A549 (cell line): ENCODE data around the gene CPSF4. TPM values are rescaled to one million over a fixed set of nuclear protein-coding genes. Genes with fewer than 3 reads are reported as not detected.

Source experiments
- ATAC-seq, 2 experiments: fragments of 200-7000 bp in 1 of 2; fragments of >200 bp in 1 of 2; cut with Nextera tagmentation in 1 of 2; cut with Tn5 transposase in 1 of 2; 3 replicates each; pipeline versions ENCODE4 v1.8.0 to v1.9.1; 2018 to 2020; ENCODE audit warnings: mild to moderate bottlenecking in 1 of 2, moderate library complexity in 1 of 2
- CTCF ChIA-PET: fragments of 300-600 bp; sonication (Branson Sonifier 250); formaldehyde crosslinking; extraction: SDS; loops from one replicate; lab custom pipeline; 2021; ENCODE audit warnings: antibody characterized with exemption, inconsistent platforms; lab: Yijun Ruan, JAX
- POLR2A ChIA-PET: fragments of 350-600 bp; formaldehyde crosslinking; extraction: SDS; loops from one replicate; lab custom pipeline; 2021; ENCODE audit warnings: antibody characterized with exemption, inconsistent platforms; lab: Yijun Ruan, JAX
- DNase-seq, 2 experiments: peaks; one replicate each; pipeline versions ENCODE4 v3.0.0 to v3.0.0-alpha.2; 2011 to 2016; ENCODE audit warnings: low read depth in 1 of 2, low spot score in 1 of 2
- FAIRE-seq: peaks from 2 replicates; lab custom pipeline; 2011; peaks lifted over from hg19 to GRCh38; lab: Jason Lieb, UNC
- H3K27ac ChIP-seq, 2 experiments: fragments of >200 bp; sonication (Bioruptor Twin); formaldehyde crosslinking; 3 replicates each; pipeline ENCODE4 v1.5.1; 2016 to 2017
- H3K4me1 ChIP-seq: fragments of >200 bp; sonication (Bioruptor Twin); formaldehyde crosslinking; 3 replicates; pipeline ENCODE4 v1.6.1; 2016
- H3K4me2 ChIP-seq: fragments of >200 bp; sonication (Bioruptor Twin); formaldehyde crosslinking; 3 replicates; pipeline ENCODE4 v1.6.1; 2016
- H3K4me3 ChIP-seq: fragments of >200 bp; sonication (Bioruptor Twin); formaldehyde crosslinking; 3 replicates; pipeline ENCODE4 v1.5.1; 2016
- H3K9me3 ChIP-seq: fragments of >200 bp; sonication (Bioruptor Twin); formaldehyde crosslinking; 3 replicates; pipeline ENCODE4 v1.6.1; 2016
- BHLHE40 ChIP-seq: IDR thresholded peaks from 2 replicates; pipeline ENCODE4 v1.6.1; 2012; ENCODE audit warnings: low read depth, low read length, inconsistent platforms
- CEBPB ChIP-seq, 2 experiments: fragments of >200 bp in 1 of 2; sonication (Bioruptor Twin) in 1 of 2; formaldehyde crosslinking in 1 of 2; IDR thresholded peaks; 2 replicates each; pipeline ENCODE4 v1.6.1; 2012 to 2016
- CHD2 ChIP-seq: fragments of 150-350 bp; IDR thresholded peaks from 2 replicates; pipeline ENCODE4 v1.6.1; 2014; ENCODE audit warnings: low read length; ENCODE audit not compliant: partially characterized antibody
- CHD4 ChIP-seq: fragments of 200-600 bp; sonication (generic); IDR thresholded peaks from 2 replicates; pipeline ENCODE4 v1.6.1; 2016; ENCODE audit warnings: antibody characterized with exemption, mild to moderate bottlenecking, borderline replicate concordance
- EHMT2 ChIP-seq: fragments of 200-600 bp; sonication (generic); IDR thresholded peaks from 2 replicates; pipeline ENCODE4 v1.6.1; 2016; ENCODE audit warnings: antibody characterized with exemption, low read depth, mild to moderate bottlenecking, moderate library complexity
- EP300 ChIP-seq, 2 experiments: fragments of >200 bp; sonication (Bioruptor Twin); formaldehyde crosslinking; IDR thresholded peaks; 2 replicates in 1 of 2; 3 replicates in 1 of 2; pipeline ENCODE4 v1.6.1; 2016 to 2017
- FOSB ChIP-seq: fragments of 250-450 bp; sonication (Bioruptor Pico); IDR thresholded peaks from 2 replicates; pipeline ENCODE4 v1.5.0; 2020; ENCODE audit warnings: mild to moderate bottlenecking, moderate library complexity
- HEYL ChIP-seq: fragments of 250-450 bp; sonication (Bioruptor Pico); IDR thresholded peaks from 2 replicates; pipeline ENCODE4 v1.8.0; 2021; ENCODE audit warnings: mild to moderate bottlenecking, moderate library complexity
- HOXA7 ChIP-seq: fragments of 250-450 bp; sonication (Bioruptor Pico); IDR thresholded peaks from 2 replicates; pipeline ENCODE4 v1.5.0; 2020; ENCODE audit warnings: mild to moderate bottlenecking, moderate library complexity
- MAZ ChIP-seq: fragments of 150-350 bp; IDR thresholded peaks from 2 replicates; pipeline ENCODE4 v1.6.1; 2014; ENCODE audit warnings: antibody characterized with exemption, low read depth, low read length, borderline replicate concordance
- PBX3 ChIP-seq: IDR thresholded peaks from 2 replicates; pipeline ENCODE4 v1.6.1; 2012
- RCOR1 ChIP-seq: fragments of 150-350 bp; IDR thresholded peaks from 2 replicates; pipeline ENCODE4 v1.6.1; 2014; ENCODE audit warnings: antibody characterized with exemption, low read length, low read depth
- SMC3 ChIP-seq: fragments of >200 bp; sonication (Bioruptor Twin); formaldehyde crosslinking; IDR thresholded peaks from 3 replicates; pipeline ENCODE4 v1.6.1; 2018; ENCODE audit warnings: inconsistent platforms
- SREBF2 ChIP-seq: fragments of 450-650 bp; IDR thresholded peaks from 2 replicates; pipeline ENCODE4 v1.6.1; 2014; ENCODE audit warnings: mild to moderate bottlenecking, moderate library complexity
- ZC3H11A ChIP-seq: fragments of 450-650 bp; IDR thresholded peaks from 2 replicates; pipeline ENCODE4 v1.6.1; 2014; ENCODE audit warnings: antibody characterized with exemption, mild to moderate bottlenecking
- ZFP36 ChIP-seq: fragments of 450-650 bp; IDR thresholded peaks from 2 replicates; pipeline ENCODE4 v1.6.1; 2014; ENCODE audit warnings: borderline replicate concordance; ENCODE audit not compliant: partially characterized antibody
- WGBS: methylation state at CpG from one replicate; pipeline ENCODE4 v1.1.6; 2017; ENCODE audit errors: missing lambda C conversion rate; 5-methylcytosine and 5-hydroxymethylcytosine counted together
- polyA plus RNA-seq, 4 experiments: library from polyadenylated mRNA; depleted of rRNA in 3 of 4; stranded (reverse); fragments of >200 nt; fragmentation: RNase III in 1 of 4; extraction: RNeasy Plus Mini Kit Qiagen cat#74134 plus additional on column Dnase treatment in 1 of 4; gene quantifications; 2 replicates in 3 of 4; 3 replicates in 1 of 4; pipeline ENCODE4 v1.2.3, GENCODE V29; 2011 to 2017
- TF ChIP-seq, protein P1 (sequence below): fragments of >200 bp; sonication (Bioruptor Twin); formaldehyde crosslinking; IDR thresholded peaks from 3 replicates; pipeline ENCODE4 v1.5.1; 2016

The CPSF4 gene
- polyA plus RNA-seq, 2 of the 4 experiments (the other 2 are of a cell fraction), result 28.7 to 35.6 TPM

- TF ChIP-seq, protein P1, sequence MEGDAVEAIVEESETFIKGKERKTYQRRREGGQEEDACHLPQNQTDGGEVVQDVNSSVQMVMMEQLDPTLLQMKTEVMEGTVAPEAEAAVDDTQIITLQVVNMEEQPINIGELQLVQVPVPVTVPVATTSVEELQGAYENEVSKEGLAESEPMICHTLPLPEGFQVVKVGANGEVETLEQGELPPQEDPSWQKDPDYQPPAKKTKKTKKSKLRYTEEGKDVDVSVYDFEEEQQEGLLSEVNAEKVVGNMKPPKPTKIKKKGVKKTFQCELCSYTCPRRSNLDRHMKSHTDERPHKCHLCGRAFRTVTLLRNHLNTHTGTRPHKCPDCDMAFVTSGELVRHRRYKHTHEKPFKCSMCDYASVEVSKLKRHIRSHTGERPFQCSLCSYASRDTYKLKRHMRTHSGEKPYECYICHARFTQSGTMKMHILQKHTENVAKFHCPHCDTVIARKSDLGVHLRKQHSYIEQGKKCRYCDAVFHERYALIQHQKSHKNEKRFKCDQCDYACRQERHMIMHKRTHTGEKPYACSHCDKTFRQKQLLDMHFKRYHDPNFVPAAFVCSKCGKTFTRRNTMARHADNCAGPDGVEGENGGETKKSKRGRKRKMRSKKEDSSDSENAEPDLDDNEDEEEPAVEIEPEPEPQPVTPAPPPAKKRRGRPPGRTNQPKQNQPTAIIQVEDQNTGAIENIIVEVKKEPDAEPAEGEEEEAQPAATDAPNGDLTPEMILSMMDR, result no peak
- TF ChIP-seq EHMT2, result no peak
- no peak for TF ChIP-seq SMC3
- TF ChIP-seq HOXA7 (CRISPR knock-in tag), result no peak
- 0 out of 2 replicates have a peak, but pooled peaks have one; percentile 2 for TF ChIP-seq BHLHE40
- TF ChIP-seq CHD4, result no peak
These were observed 34.0 kb downstream of the CPSF4 start, which contains the start of gene ZNF789 (continued) for GRCh38 chr7:99472561-99473314.

DNA sequence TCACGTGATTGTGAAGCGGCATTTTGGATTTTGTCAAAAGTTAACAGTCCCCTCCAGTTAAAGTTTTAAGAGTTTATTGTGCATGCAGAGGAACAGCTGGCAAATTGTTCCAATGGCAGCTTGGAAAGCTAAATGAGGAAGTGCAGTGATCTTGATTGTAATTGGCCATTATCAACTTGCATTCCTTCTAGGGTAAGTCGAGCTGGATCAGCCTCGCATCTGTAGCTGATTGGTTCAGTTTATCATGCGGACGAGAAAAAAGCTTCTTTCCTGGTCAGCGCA, 34.5 kb downstream of the CPSF4 start:
- WGBS, result 8% methylated on average over 7 of the region's 7 CpGs
- FAIRE-seq (no peak), ATAC-seq (peak; percentile 21 to 32; a peak in 5 of 6 replicates), DNase-seq (peak; percentile 52 to 64)
- ChIA-PET POLR2A (interaction anchor here (0.7 to 1.0 kb wide), 4 partner anchors 27 to 143 kb away, joined by 3 to 7 read pairs (median 4); partner anchors contain the start of genes FAM200A, ZKSCAN5, ZNF394 and ZSCAN25), CTCF (interaction anchor here (1.2 kb wide), 1 partner anchor 558 kb away, joined by 3 read pairs; no protein-coding TSS in a partner anchor)
- peak overlapping the region; percentile 84 for H3K4me3 ChIP-seq
- no peak for TF ChIP-seq CHD2
- TF ChIP-seq ZC3H11A, result no peak
- no peak for TF ChIP-seq PBX3
- peaks cover 10% of the 10 kb centered on the region; the same call in 1 of the 3 replicates for H3K4me1 ChIP-seq
- no peaks in the 10 kb centered on the region for H3K9me3 ChIP-seq
- peak overlapping the region; percentile 83 to 89 for H3K27ac ChIP-seq
- peak overlapping the region; percentile 92 for H3K4me2 ChIP-seq

- FAIRE-seq (no peak), DNase-seq (no peak), ATAC-seq (no peak)
- CTCF ChIA-PET, result interaction anchor here (1.0 to 1.2 kb wide), 3 partner anchors 49 to 364 kb away, joined by 3 read pairs; partner anchors contain the start of gene ZSCAN25
- POLR2A ChIA-PET, result interaction anchor here (0.6 to 1.6 kb wide), 2 partner anchors 140 to 447 kb away, joined by 3 to 4 read pairs; partner anchors contain the start of gene ZSCAN25
- H3K27ac ChIP-seq, result no peak overlapping the region
- WGBS, result 80% methylated on average over 5 of the region's 5 CpGs
- H3K9me3 ChIP-seq, result no peaks in the 10 kb centered on the region
- H3K4me2 ChIP-seq, result no peak overlapping the region
- H3K4me1 ChIP-seq, result peaks cover 8% of the 10 kb centered on the region; the same call in 1 of the 3 replicates
- H3K4me3 ChIP-seq, result no peak overlapping the region
- TF ChIP-seq ZFP36 (no peak), FOSB (CRISPR knock-in tag) (no peak), MAZ (no peak), EP300 (IDR thresholded peaks at IDR 0.05) (no peak), SREBF2 (no peak), HEYL (CRISPR knock-in tag) (no peak), RCOR1 (no peak), CEBPB (IDR thresholded peaks at IDR 0.05) (no peak)
These were observed 37.4 kb downstream of the CPSF4 start for GRCh38 chr7:99476107-99476506.
